NCI-H524 (cell line): Measurements from ENCODE around the gene CDC42EP2.
A peak's percentile ranks its signal among the peaks of the same experiment; 100 is the strongest.

Source experiments
- DNase-seq, 2 experiments: peaks; one replicate each; lab custom pipeline; 2025; lab: John Stamatoyannopoulos, UW

Gene CDC42EP2

GRCh38 chr11:65298131-65298535, 16.5 kb upstream of the CDC42EP2 start:
- DNase-seq = no peak

- DNase-seq = no peak
These were observed 15.9 kb upstream of the CDC42EP2 start for GRCh38 chr11:65298655-65299179.

GRCh38 chr11:65300621-65301275, 13.9 kb upstream of the CDC42EP2 start:
- DNase-seq = no peak

GRCh38 chr11:65301491-65302329, 13.0 kb upstream of the CDC42EP2 start:
- no peak for DNase-seq

GRCh38 chr11:65303555-65303954, 11.1 kb upstream of the CDC42EP2 start:
- no peak for DNase-seq

- no peak for DNase-seq
These were observed 10.6 kb upstream of the CDC42EP2 start for GRCh38 chr11:65304110-65304509.

GRCh38 chr11:65304613-65305012, 10.1 kb upstream of the CDC42EP2 start:
- DNase-seq = no peak

GRCh38 chr11:65305501-65306268, 9.0 kb upstream of the CDC42EP2 start:
- DNase-seq = no peak

- DNase-seq = no peak
These were observed 7.1 kb upstream of the CDC42EP2 start for GRCh38 chr11:65307298-65308229.

- DNase-seq = no peak
These were observed 6.3 kb upstream of the CDC42EP2 start for GRCh38 chr11:65308281-65308891.

- no peak for DNase-seq
These were observed 5.7 kb upstream of the CDC42EP2 start for GRCh38 chr11:65309006-65309405.

GRCh38 chr11:65310215-65310614, 4.5 kb upstream of the CDC42EP2 start:
- peak in 1 of 2 experiments; percentile 45 for DNase-seq

GRCh38 chr11:65310736-65311135, 3.9 kb upstream of the CDC42EP2 start:
- peak; percentile 58 to 66 for DNase-seq

- peak in 1 of 2 experiments; percentile 37 for DNase-seq
These were observed 3.4 kb upstream of the CDC42EP2 start for GRCh38 chr11:65311170-65311678.

GRCh38 chr11:65315204-65315865, 669 bp downstream of the CDC42EP2 start:
- peak; percentile 71 to 85 for DNase-seq

GRCh38 chr11:65315866-65316226, 1.2 kb downstream of the CDC42EP2 start:
- DNase-seq = no peak

- DNase-seq = no peak
These were observed 1.8 kb downstream of the CDC42EP2 start for GRCh38 chr11:65316227-65317024.

- no peak for DNase-seq
These were observed 2.5 kb downstream of the CDC42EP2 start for GRCh38 chr11:65317025-65317786.
